RWPE2 (cell line): ENCODE results near the gene PRR5L.

Source experiments
- ATAC-seq: fragments of 200-7000 bp; cut with Tn5 transposase; 3 replicates; pipeline ENCODE4 v1.9.1; 2021; ENCODE audit warnings: low read depth
- DNase-seq: peaks from one replicate; pipeline ENCODE4 v3.0.0-alpha.2; 2020; ENCODE audit warnings: low spot score
- H3K27ac ChIP-seq: fragments of 450-650 bp; 2 replicates; pipeline ENCODE4 v1.5.1; 2017; ENCODE audit warnings: mild to moderate bottlenecking; ENCODE audit not compliant: poor library complexity, severe bottlenecking
- H3K27me3 ChIP-seq: fragments of 250-450 bp; sonication (Bioruptor Pico); 2 replicates; pipeline ENCODE4 v1.5.1; 2021; ENCODE audit warnings: mild to moderate bottlenecking, moderate library complexity; ENCODE audit not compliant: insufficient read depth, poor library complexity, severe bottlenecking
- H3K36me3 ChIP-seq: fragments of 250-450 bp; sonication (Bioruptor Pico); 2 replicates; pipeline ENCODE4 v1.5.1; 2020; ENCODE audit warnings: low read depth, mild to moderate bottlenecking, moderate library complexity
- H3K4me1 ChIP-seq: fragments of 250-450 bp; sonication (Bioruptor Pico); 2 replicates; pipeline ENCODE4 v1.5.1; 2021; ENCODE audit warnings: mild to moderate bottlenecking, moderate library complexity; ENCODE audit not compliant: insufficient read depth, poor library complexity, severe bottlenecking
- H3K4me3 ChIP-seq: fragments of 250-450 bp; sonication (Bioruptor Pico); 2 replicates; pipeline ENCODE4 v1.5.1; 2021; ENCODE audit warnings: mild to moderate bottlenecking, moderate library complexity; ENCODE audit not compliant: severe bottlenecking
- H3K9me3 ChIP-seq: fragments of 250-450 bp; sonication (Bioruptor Pico); 2 replicates; pipeline ENCODE4 v1.5.1; 2021; ENCODE audit warnings: mild to moderate bottlenecking, moderate library complexity; ENCODE audit not compliant: severe bottlenecking
- CTCF ChIP-seq: fragments of 450-650 bp; IDR thresholded peaks from one replicate; pipeline ENCODE4 v1.5.1; 2017; ENCODE audit warnings: mild to moderate bottlenecking, moderate library complexity; ENCODE audit not compliant: poor library complexity, severe bottlenecking

Gene PRR5L

GRCh38 chr11:36264011-36264972 lies 31.8 kb upstream of the PRR5L start:
- DNase-seq (no peak), ATAC-seq (no peak)
- no peak for TF ChIP-seq CTCF
- H3K36me3 ChIP-seq: no peaks in the 10 kb centered on the region
- H3K4me1 ChIP-seq: no peaks in the 10 kb centered on the region
- H3K9me3 ChIP-seq: no peaks in the 10 kb centered on the region
- H3K4me3 ChIP-seq: no peak overlapping the region
- H3K27ac ChIP-seq: no peak overlapping the region
- H3K27me3 ChIP-seq: no peaks in the 10 kb centered on the region

DNA sequence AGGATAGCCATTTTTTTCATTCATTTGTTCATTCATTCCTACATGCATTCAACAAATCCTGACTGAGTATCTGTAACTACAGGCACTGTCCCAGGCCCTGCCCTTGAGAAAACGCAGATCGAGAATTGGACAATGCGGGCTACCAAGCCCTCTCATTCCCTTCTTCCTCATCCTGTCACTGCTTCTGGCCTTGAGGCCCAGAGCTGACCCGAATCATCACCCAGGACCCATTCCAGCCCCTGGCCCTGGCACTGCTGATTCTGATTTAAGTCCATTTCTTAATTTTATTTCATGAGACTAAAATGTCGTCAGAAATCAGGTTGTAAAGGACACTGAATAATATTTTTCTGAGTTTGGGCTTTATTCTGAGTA lies 31.1 kb upstream of the PRR5L start:
- Histone ChIP-seq H3K36me3 (no peaks in the 10 kb centered on the region), H3K9me3 (no peaks in the 10 kb centered on the region), H3K27ac (no peak overlapping the region), H3K4me1 (no peaks in the 10 kb centered on the region), H3K27me3 (no peaks in the 10 kb centered on the region), H3K4me3 (no peak overlapping the region)
- no peak for DNase-seq
- no peak for ATAC-seq
- no peak for TF ChIP-seq CTCF

- H3K9me3 ChIP-seq: no peaks in the 10 kb centered on the region
- H3K36me3 ChIP-seq: no peaks in the 10 kb centered on the region
- ATAC-seq (peak; percentile 81), DNase-seq (no peak)
- no peak overlapping the region for H3K4me3 ChIP-seq
- peak; percentile 91 for TF ChIP-seq CTCF
- H3K4me1 ChIP-seq: no peaks in the 10 kb centered on the region
- no peaks in the 10 kb centered on the region for H3K27me3 ChIP-seq
- no peak overlapping the region for H3K27ac ChIP-seq
Observed at GRCh38 chr11:36265793-36266628, 30.1 kb upstream of the PRR5L start.

DNA sequence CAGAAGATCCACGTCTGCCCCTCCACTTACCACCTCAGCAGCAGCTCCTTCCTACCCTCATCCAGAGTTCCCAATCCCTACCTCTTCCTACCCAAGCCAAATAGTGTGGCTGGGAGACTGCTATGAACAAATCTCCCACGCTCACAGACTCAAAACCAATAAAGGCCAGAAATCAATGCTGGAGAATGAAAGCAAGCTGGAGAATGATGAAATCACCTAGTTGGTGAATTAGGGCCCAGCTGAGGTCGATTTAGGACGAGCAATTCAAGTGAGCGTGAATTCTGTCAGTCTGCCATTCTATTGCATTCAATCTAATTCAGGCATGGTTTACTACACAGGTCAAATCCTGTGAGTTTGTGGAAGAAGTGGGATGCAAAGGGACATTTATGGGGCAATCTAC lies 29.3 kb upstream of the PRR5L start:
- Histone ChIP-seq H3K4me3 (no peak overlapping the region), H3K27me3 (no peaks in the 10 kb centered on the region), H3K9me3 (no peaks in the 10 kb centered on the region), H3K27ac (no peak overlapping the region), H3K4me1 (no peaks in the 10 kb centered on the region), H3K36me3 (no peaks in the 10 kb centered on the region)
- no peak for TF ChIP-seq CTCF
- no peak for DNase-seq
- no peak for ATAC-seq
